ENCODE measurements around the gene SEZ6. TPM values are rescaled to one million over a fixed set of nuclear protein-coding genes. Genes with fewer than 3 reads are reported as not detected.

The SEZ6 gene
- total and polyA plus RNA-seq, 2 donors (not counting 1 experiment from before 2014, with no cell fraction given), result not detected

DNA sequence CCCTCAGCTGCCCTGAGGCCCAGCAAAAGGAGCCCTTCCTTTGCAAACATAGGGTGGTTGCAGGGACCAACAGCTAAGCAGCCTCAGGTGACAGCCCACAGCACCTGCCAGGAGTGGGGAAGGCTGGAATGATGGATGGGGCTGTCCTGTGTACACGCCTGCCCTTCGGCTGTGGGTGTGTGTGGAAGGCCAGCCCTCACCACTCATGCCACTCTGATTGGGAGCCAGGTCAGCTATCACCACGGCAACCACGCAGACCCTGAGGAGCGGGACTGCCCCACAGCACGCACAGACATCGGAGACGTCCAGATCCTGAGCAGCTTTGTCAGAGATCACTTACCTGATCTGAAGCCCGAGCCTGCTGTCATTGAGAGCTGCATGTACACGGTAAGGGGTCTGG lies 49.0 kb upstream of the SEZ6 start:
- no peaks in the 10 kb centered on the region for H3K4me1 Mint-ChIP-seq
- intact Hi-C loops (cut with micrococcal nuclease), result no loop called here
- CTCF ChIA-PET, result no interaction called here
- Histone ChIP-seq H2AFZ (ENCODE audit: insufficient read depth, low read depth, low read length, poor library complexity, severe bottlenecking) (no peak overlapping the region), H3K4me1 (ENCODE audit: control insufficient read depth in 2 of 2, insufficient read depth in 2 of 2, low read length in 2 of 2) (no peaks in the 10 kb centered on the region), H3K27me3 (replicated peaks in 1 of 4; ENCODE audit: control extremely low read depth in 1 of 4, control insufficient read depth in 3 of 4, insufficient read depth in 4 of 4, low read length in 3 of 4) (no peaks in the 10 kb centered on the region), H3K36me3 (replicated peaks in 1 of 2; ENCODE audit: control extremely low read depth in 1 of 2, control insufficient read depth in 1 of 2, extremely low read depth in 1 of 2, insufficient read depth in 2 of 2, low read length in 1 of 2) (no peaks in the 10 kb centered on the region), H3K9ac (ENCODE audit: low read length) (no peak overlapping the region), H3K9me3 (ENCODE audit: control extremely low read depth in 1 of 3, control insufficient read depth in 2 of 3, insufficient read depth in 1 of 3, low read length in 2 of 3) (no peaks in the 10 kb centered on the region), H3K4me3 (ENCODE audit: control extremely low read depth in 1 of 5, extremely low read depth in 1 of 5, insufficient read depth in 1 of 5, low read depth in 2 of 5, low read length in 4 of 5) (no peak overlapping the region), H3K27ac (ENCODE audit: low read length in 2 of 2) (no peak overlapping the region), H3K4me2 (replicated peaks; ENCODE audit: low read depth, low read length, poor library complexity, severe bottlenecking) (no peak overlapping the region), H3K79me2 (ENCODE audit: control insufficient read depth, insufficient read depth, low read length) (no peaks in the 10 kb centered on the region), H4K20me1 (ENCODE audit: control insufficient read depth, insufficient read depth, low read length, poor library complexity, severe bottlenecking) (no peaks in the 10 kb centered on the region)
- no peak overlapping the region for H3K27ac Mint-ChIP-seq
- DNase-seq (no peak), ATAC-seq (ENCODE audit: low read depth) (no peak)
- H3K4me3 Mint-ChIP-seq, result no peak overlapping the region
- H3K27me3 Mint-ChIP-seq, result peaks cover 9% of the 10 kb centered on the region
- no peaks in the 10 kb centered on the region for H3K9me3 Mint-ChIP-seq (ENCODE audit: insufficient read depth)
- WGBS (ENCODE audit: insufficient coverage), result 91% methylated on average over 6 of the region's 10 CpGs
- TF ChIP-seq EZH2 (IDR thresholded peaks at IDR 0.05; ENCODE audit: borderline replicate concordance, insufficient read depth, low read depth, low read length, poor library complexity, severe bottlenecking), result no peak
- TF ChIP-seq, protein P1, sequence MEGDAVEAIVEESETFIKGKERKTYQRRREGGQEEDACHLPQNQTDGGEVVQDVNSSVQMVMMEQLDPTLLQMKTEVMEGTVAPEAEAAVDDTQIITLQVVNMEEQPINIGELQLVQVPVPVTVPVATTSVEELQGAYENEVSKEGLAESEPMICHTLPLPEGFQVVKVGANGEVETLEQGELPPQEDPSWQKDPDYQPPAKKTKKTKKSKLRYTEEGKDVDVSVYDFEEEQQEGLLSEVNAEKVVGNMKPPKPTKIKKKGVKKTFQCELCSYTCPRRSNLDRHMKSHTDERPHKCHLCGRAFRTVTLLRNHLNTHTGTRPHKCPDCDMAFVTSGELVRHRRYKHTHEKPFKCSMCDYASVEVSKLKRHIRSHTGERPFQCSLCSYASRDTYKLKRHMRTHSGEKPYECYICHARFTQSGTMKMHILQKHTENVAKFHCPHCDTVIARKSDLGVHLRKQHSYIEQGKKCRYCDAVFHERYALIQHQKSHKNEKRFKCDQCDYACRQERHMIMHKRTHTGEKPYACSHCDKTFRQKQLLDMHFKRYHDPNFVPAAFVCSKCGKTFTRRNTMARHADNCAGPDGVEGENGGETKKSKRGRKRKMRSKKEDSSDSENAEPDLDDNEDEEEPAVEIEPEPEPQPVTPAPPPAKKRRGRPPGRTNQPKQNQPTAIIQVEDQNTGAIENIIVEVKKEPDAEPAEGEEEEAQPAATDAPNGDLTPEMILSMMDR (IDR thresholded peaks at IDR 0.05), result no peak
- POLR2A ChIA-PET, result no interaction called here

DNA sequence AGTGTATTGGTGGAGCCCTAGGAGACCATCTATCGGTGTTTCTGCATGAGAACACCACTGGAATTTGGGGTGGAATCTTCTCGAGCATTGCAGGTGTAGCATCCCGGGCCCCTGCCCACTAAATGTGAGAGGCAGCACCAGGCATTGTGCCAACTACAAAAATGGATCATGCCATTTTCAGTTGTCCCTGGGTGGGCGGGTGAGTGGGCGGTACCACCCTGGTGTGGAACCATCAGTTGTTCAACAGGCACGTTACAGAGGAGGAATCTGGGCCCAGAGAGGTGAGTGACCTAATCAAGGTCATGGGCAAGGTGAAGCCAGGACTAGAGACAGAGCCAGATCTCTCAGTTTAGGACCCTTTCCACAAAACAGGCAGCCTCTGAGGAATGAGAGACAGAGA lies 45.9 kb upstream of the SEZ6 start:
- no peak overlapping the region for H3K27ac Mint-ChIP-seq
- intact Hi-C loops (cut with micrococcal nuclease), result no loop called here

More for the DNA sequence above, 45.9 kb upstream of the SEZ6 start:
- no peaks in the 10 kb centered on the region for H4K20me1 ChIP-seq (ENCODE audit: control insufficient read depth, insufficient read depth, low read length, poor library complexity, severe bottlenecking)
- no peaks in the 10 kb centered on the region for H3K9me3 Mint-ChIP-seq (ENCODE audit: insufficient read depth)
- DNase-seq (no peak), ATAC-seq (ENCODE audit: low read depth) (no peak)
- H3K79me2 ChIP-seq (ENCODE audit: control insufficient read depth, insufficient read depth, low read length), result no peaks in the 10 kb centered on the region
- H3K4me1 ChIP-seq (ENCODE audit: control insufficient read depth in 2 of 2, insufficient read depth in 2 of 2, low read length in 2 of 2), result no peaks in the 10 kb centered on the region
- no peaks in the 10 kb centered on the region for H3K4me1 Mint-ChIP-seq
- H3K27ac ChIP-seq (ENCODE audit: low read length in 2 of 2), result no peak overlapping the region
- no peak for TF ChIP-seq EZH2 (IDR thresholded peaks at IDR 0.05; ENCODE audit: borderline replicate concordance, insufficient read depth, low read depth, low read length, poor library complexity, severe bottlenecking)
- TF ChIP-seq, protein P1 (IDR thresholded peaks at IDR 0.05), result no peak
- POLR2A ChIA-PET, result no interaction called here
- no peak overlapping the region for H3K4me3 Mint-ChIP-seq
- H3K27me3 Mint-ChIP-seq, result peaks cover 19% of the 10 kb centered on the region
- no peak overlapping the region for H2AFZ ChIP-seq (ENCODE audit: insufficient read depth, low read depth, low read length, poor library complexity, severe bottlenecking)
- H3K9ac ChIP-seq (ENCODE audit: low read length), result no peak overlapping the region
- no peaks in the 10 kb centered on the region for H3K27me3 ChIP-seq (replicated peaks in 1 of 4; ENCODE audit: control extremely low read depth in 1 of 4, control insufficient read depth in 3 of 4, insufficient read depth in 4 of 4, low read length in 3 of 4)
- no peaks in the 10 kb centered on the region for H3K9me3 ChIP-seq (ENCODE audit: control extremely low read depth in 1 of 3, control insufficient read depth in 2 of 3, insufficient read depth in 1 of 3, low read length in 2 of 3)
- no peaks in the 10 kb centered on the region for H3K36me3 ChIP-seq (replicated peaks in 1 of 2; ENCODE audit: control extremely low read depth in 1 of 2, control insufficient read depth in 1 of 2, extremely low read depth in 1 of 2, insufficient read depth in 2 of 2, low read length in 1 of 2)
- WGBS (ENCODE audit: insufficient coverage), result 87% methylated on average over 5 of the region's 6 CpGs
- no peak overlapping the region for H3K4me2 ChIP-seq (replicated peaks; ENCODE audit: low read depth, low read length, poor library complexity, severe bottlenecking)
- CTCF ChIA-PET, result no interaction called here
- H3K4me3 ChIP-seq (ENCODE audit: control extremely low read depth in 1 of 5, extremely low read depth in 1 of 5, insufficient read depth in 1 of 5, low read depth in 2 of 5, low read length in 4 of 5), result no peak overlapping the region
